Astrocyte (in vitro differentiated cells and primary cell): ENCODE data around the gene FIGN. TPM values are rescaled to one million over a fixed set of nuclear protein-coding genes. Genes with fewer than 3 reads are reported as not detected.

Experiments
- DNase-seq: peaks from one replicate; pipeline ENCODE4 v3.0.0-alpha.2; 2010; ENCODE audit warnings: low read depth
- FAIRE-seq: peaks from 2 replicates; lab custom pipeline; 2011; peaks lifted over from hg19 to GRCh38; lab: Jason Lieb, UNC
- H2AFZ ChIP-seq: 2 replicates; pipeline ENCODE4 v1.6.0; 2012; ENCODE audit warnings: low read depth, low read length, inconsistent platforms
- H3K27ac ChIP-seq: 2 replicates; pipeline ENCODE4 v1.5.1; 2011; ENCODE audit warnings: low read depth, low read length, inconsistent platforms
- H3K27me3 ChIP-seq: 2 replicates; pipeline ENCODE4 v1.6.0; 2011; ENCODE audit warnings: low read length, inconsistent platforms; ENCODE audit not compliant: insufficient read depth
- H3K36me3 ChIP-seq: 2 replicates; pipeline ENCODE4 v1.5.1; 2011; ENCODE audit warnings: low read length, inconsistent platforms; ENCODE audit not compliant: insufficient read depth
- H3K4me1 ChIP-seq: 2 replicates; pipeline ENCODE4 v1.5.1; 2011; ENCODE audit warnings: low read length, inconsistent platforms; ENCODE audit not compliant: insufficient read depth
- H3K4me2 ChIP-seq: 2 replicates; pipeline ENCODE4 v1.6.0; 2012; ENCODE audit warnings: low read length, inconsistent platforms
- H3K4me3 ChIP-seq: 2 replicates; pipeline ENCODE4 v1.5.1; 2011; ENCODE audit warnings: low read depth, mild to moderate bottlenecking, low read length, inconsistent platforms; ENCODE audit not compliant: insufficient read depth
- H3K79me2 ChIP-seq: 2 replicates; pipeline ENCODE4 v1.6.0; 2012; ENCODE audit warnings: mild to moderate bottlenecking, low read length, inconsistent platforms; ENCODE audit not compliant: insufficient read depth
- H3K9ac ChIP-seq: 2 replicates; pipeline ENCODE4 v1.6.0; 2012; ENCODE audit warnings: mild to moderate bottlenecking, low read length, inconsistent platforms
- H3K9me3 ChIP-seq: 2 replicates; pipeline ENCODE4 v1.5.1; 2012; ENCODE audit warnings: low read depth, mild to moderate bottlenecking, low read length, inconsistent platforms; ENCODE audit not compliant: insufficient read depth
- H4K20me1 ChIP-seq: 2 replicates; pipeline ENCODE4 v1.6.0; 2012; ENCODE audit warnings: low read length, inconsistent platforms; ENCODE audit not compliant: insufficient read depth
- H3K27ac Mint-ChIP-seq: one replicate; pipeline ENCODE4 v1.8.0; 2021; ENCODE audit warnings: mild to moderate bottlenecking, mixed read lengths; ENCODE audit not compliant: unreplicated experiment
- H3K27me3 Mint-ChIP-seq: one replicate; pipeline ENCODE4 v1.8.0; 2021; ENCODE audit warnings: low read depth, mixed read lengths; ENCODE audit not compliant: unreplicated experiment
- H3K36me3 Mint-ChIP-seq: one replicate; pipeline ENCODE4 v1.8.0; 2021; ENCODE audit warnings: low read depth, mixed read lengths; ENCODE audit not compliant: unreplicated experiment
- H3K4me1 Mint-ChIP-seq: one replicate; pipeline ENCODE4 v1.8.0; 2021; ENCODE audit warnings: low read depth, mixed read lengths; ENCODE audit not compliant: unreplicated experiment
- H3K4me3 Mint-ChIP-seq: one replicate; pipeline ENCODE4 v1.8.0; 2021; ENCODE audit warnings: mild to moderate bottlenecking, moderate library complexity, mixed read lengths; ENCODE audit not compliant: unreplicated experiment
- H3K9me3 Mint-ChIP-seq: one replicate; pipeline ENCODE4 v1.8.0; 2021; ENCODE audit warnings: mild to moderate bottlenecking, mixed read lengths; ENCODE audit not compliant: unreplicated experiment
- EZH2 ChIP-seq: IDR thresholded peaks from 2 replicates; pipeline ENCODE4 v1.6.1; 2012; ENCODE audit warnings: mild to moderate bottlenecking, low read length, inconsistent platforms; ENCODE audit not compliant: insufficient read depth
- total RNA-seq: library from RNA; stranded (reverse); gene quantifications from 2 replicates; pipeline ENCODE4 v1.2.1, GENCODE V29; 2021
- TF ChIP-seq, protein P1 (sequence below): IDR thresholded peaks from 2 replicates; pipeline ENCODE4 v1.5.1; 2011; ENCODE audit warnings: low read depth, mild to moderate bottlenecking, inconsistent platforms, low read length, moderate library complexity; ENCODE audit not compliant: insufficient read depth

The FIGN gene
- total RNA-seq, 1 donor from 2014 or later = 30.3 TPM

GRCh38 chr2:163607630-163608029 is 128.2 kb downstream of the FIGN start:
- Histone ChIP-seq H3K9me3 (no peaks in the 10 kb centered on the region), H2AFZ (no peak overlapping the region), H3K27ac (no peak overlapping the region), H4K20me1 (no peaks in the 10 kb centered on the region), H3K4me3 (no peak overlapping the region), H3K79me2 (no peaks in the 10 kb centered on the region), H3K4me1 (peaks cover 10% of the 10 kb centered on the region), H3K27me3 (no peaks in the 10 kb centered on the region), H3K36me3 (no peaks in the 10 kb centered on the region), H3K4me2 (no peak overlapping the region), H3K9ac (no peak overlapping the region)
- H3K36me3 Mint-ChIP-seq = peaks cover 12% of the 10 kb centered on the region
- no peak overlapping the region for H3K27ac Mint-ChIP-seq
- no peaks in the 10 kb centered on the region for H3K9me3 Mint-ChIP-seq
- H3K4me1 Mint-ChIP-seq = peaks cover 38% of the 10 kb centered on the region
- no peak overlapping the region for H3K4me3 Mint-ChIP-seq
- TF ChIP-seq, protein P1, sequence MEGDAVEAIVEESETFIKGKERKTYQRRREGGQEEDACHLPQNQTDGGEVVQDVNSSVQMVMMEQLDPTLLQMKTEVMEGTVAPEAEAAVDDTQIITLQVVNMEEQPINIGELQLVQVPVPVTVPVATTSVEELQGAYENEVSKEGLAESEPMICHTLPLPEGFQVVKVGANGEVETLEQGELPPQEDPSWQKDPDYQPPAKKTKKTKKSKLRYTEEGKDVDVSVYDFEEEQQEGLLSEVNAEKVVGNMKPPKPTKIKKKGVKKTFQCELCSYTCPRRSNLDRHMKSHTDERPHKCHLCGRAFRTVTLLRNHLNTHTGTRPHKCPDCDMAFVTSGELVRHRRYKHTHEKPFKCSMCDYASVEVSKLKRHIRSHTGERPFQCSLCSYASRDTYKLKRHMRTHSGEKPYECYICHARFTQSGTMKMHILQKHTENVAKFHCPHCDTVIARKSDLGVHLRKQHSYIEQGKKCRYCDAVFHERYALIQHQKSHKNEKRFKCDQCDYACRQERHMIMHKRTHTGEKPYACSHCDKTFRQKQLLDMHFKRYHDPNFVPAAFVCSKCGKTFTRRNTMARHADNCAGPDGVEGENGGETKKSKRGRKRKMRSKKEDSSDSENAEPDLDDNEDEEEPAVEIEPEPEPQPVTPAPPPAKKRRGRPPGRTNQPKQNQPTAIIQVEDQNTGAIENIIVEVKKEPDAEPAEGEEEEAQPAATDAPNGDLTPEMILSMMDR = no peak
- no peak for TF ChIP-seq EZH2
- DNase-seq (no peak), FAIRE-seq (no peak)
- H3K27me3 Mint-ChIP-seq = no peaks in the 10 kb centered on the region

- Mint-ChIP-seq H3K4me1 (peaks cover 43% of the 10 kb centered on the region), H3K4me3 (no peak overlapping the region), H3K36me3 (peaks cover 12% of the 10 kb centered on the region), H3K27me3 (no peaks in the 10 kb centered on the region), H3K27ac (no peak overlapping the region), H3K9me3 (no peaks in the 10 kb centered on the region)
- Histone ChIP-seq H3K27me3 (no peaks in the 10 kb centered on the region), H3K4me1 (peaks cover 10% of the 10 kb centered on the region), H2AFZ (no peak overlapping the region), H4K20me1 (no peaks in the 10 kb centered on the region), H3K9ac (no peak overlapping the region), H3K4me3 (no peak overlapping the region), H3K4me2 (no peak overlapping the region), H3K27ac (no peak overlapping the region), H3K36me3 (no peaks in the 10 kb centered on the region), H3K9me3 (no peaks in the 10 kb centered on the region), H3K79me2 (no peaks in the 10 kb centered on the region)
- TF ChIP-seq, protein P1 = no peak
- TF ChIP-seq EZH2 = no peak
- FAIRE-seq (no peak), DNase-seq (no peak)
These were observed 128.9 kb downstream of the FIGN start for GRCh38 chr2:163606878-163607277.

DNA sequence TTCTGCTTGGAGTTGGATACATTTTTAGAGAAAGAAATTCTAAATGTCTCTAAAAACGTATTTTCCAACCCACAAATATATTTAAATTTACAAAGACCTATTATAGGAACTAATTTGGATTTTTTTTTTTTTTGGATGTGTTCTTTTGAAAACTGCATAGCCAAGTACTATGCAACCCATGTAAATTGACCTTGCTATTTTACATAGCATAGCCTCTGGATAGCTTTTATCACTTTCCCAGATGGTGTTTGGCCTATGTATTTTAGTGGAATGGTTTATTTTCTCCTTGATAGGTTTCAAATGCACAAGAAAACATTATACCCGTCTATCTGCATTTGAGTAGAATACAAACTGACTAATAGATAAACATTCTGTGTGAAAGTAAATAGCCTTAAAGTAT is 130.0 kb downstream of the FIGN start:
- H3K27ac Mint-ChIP-seq = no peak overlapping the region
- Histone ChIP-seq H3K79me2 (no peaks in the 10 kb centered on the region), H3K4me3 (no peak overlapping the region), H3K9ac (no peak overlapping the region), H3K4me2 (no peak overlapping the region), H3K4me1 (peaks cover 20% of the 10 kb centered on the region), H3K27ac (no peak overlapping the region), H3K27me3 (no peaks in the 10 kb centered on the region), H3K36me3 (no peaks in the 10 kb centered on the region), H3K9me3 (no peaks in the 10 kb centered on the region), H2AFZ (no peak overlapping the region), H4K20me1 (no peaks in the 10 kb centered on the region)
- H3K27me3 Mint-ChIP-seq = no peaks in the 10 kb centered on the region
- peaks cover 52% of the 10 kb centered on the region for H3K4me1 Mint-ChIP-seq
- H3K4me3 Mint-ChIP-seq = no peak overlapping the region
- FAIRE-seq (no peak), DNase-seq (no peak)
- peaks cover 10% of the 10 kb centered on the region for H3K36me3 Mint-ChIP-seq
- TF ChIP-seq, protein P1 = no peak
- TF ChIP-seq EZH2 = no peak
- H3K9me3 Mint-ChIP-seq = no peaks in the 10 kb centered on the region
